Activated naive CD4-positive, alpha-beta T cell treated with anti-CD3 and anti-CD28 coated beads, Interleukin-2, amount 50 U/mL, for 16 hours (primary cell): ENCODE data around the gene FAM89A.
A peak's percentile ranks its signal among the peaks of the same experiment; 100 is the strongest.

Experiments
- DNase-seq: peaks from one replicate; pipeline ENCODE4 v3.0.0-alpha.2; 2020

FAM89A gene

DNA sequence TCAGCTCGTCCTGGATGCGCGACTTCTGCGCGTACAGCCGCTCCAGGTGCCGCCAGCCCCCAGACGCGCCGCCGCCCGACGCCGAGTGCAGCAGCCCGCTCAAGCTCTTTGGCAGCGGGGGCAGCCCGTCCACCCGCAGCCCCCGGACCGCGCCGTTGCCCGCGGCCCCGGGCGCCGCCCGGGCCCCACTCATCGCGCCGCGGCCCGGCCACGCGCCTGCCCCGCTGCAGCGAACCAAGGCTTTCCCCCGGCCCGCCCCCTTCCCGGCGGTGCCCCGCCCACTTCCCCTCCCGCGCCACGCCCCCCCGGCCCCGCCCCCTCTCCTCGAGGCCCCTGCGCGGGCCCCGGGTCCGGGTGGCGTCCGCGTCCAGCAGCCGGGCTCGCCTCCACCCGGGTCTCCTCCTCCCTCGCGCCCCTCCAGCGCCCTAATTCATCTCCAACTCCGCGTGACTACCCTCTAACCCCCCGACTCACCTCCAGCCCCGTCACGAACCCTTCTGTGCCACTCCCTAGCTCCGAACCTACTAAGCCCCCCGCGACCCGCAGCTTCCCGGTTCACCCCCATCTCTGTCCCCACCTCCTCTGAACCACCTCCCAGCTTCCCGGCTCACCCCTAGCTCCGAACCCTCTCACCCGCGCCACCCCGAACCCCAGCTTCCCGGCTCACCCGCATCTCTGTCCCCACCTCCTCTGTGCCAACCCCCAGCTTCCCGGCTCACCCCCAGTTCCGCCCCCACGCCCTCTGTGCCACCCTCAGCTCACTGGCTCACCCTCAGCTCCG, at the start of gene FAM89A:
Gene FAM89A, minus strand, starts transcription at position 236 of the 781 bp plus-strand sequence. Its CDS starts 43 bp downstream, at position 193.
- DNase-seq, result peak; percentile 74

DNA sequence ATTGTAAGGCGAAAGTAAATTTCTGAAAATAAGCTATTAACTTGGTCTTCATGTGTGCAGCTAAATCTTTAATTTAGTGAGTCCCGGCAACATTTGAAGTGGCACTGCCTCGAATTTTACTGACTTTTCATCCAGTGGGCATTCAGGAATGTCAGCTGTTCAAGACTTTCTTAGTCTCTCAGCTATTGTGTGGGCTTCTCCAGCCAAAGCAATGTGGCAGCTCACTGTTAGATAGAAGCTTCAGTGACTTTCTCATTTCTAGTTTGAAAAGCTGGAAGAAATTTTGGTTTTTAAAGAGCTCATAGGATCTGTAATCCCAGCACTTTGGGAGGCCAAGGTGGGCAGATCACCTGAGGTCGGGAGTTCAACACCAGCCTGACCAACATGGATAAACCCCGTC, 44.3 kb upstream of the FAM89A start:
- no peak for DNase-seq

DNA sequence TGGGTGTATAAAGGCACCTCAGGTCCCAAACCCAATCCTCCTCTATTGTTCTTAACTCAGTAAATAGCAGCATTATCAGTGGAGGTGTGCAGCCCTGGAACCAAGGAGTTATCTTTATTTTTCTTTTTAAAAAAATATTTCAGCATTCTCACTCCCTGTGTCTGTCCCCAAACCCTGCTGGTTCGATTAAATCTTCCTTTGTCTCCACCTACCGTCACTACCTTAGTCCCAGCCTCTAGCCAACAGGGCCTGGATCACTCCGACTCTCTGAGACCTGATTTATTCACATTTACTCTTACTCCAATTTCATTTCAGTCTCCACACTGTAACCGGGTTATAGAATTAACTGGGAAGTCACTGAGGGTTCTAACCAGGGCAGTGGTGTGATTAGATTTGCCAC, 39.1 kb upstream of the FAM89A start:
- DNase-seq, result no peak

DNA sequence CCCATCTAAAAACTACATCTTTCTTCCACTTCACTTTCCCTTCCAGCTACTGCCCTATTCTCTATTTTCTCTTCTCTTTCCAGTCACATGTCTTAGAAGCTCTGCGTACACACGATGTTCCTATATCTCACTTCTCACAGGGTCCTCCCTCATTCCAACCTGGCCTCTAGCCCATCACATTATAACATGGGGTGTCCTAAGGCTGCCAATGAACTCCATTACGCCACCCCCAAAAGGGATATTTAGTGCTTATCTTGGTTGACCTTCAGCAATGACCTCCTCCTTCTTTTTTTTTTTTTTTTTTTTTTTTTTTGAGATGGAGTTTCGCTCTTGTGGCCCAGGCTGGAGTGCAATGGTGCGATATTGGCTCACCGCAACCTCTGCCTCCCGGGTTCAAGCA, 38.2 kb upstream of the FAM89A start:
- DNase-seq, result no peak

DNA sequence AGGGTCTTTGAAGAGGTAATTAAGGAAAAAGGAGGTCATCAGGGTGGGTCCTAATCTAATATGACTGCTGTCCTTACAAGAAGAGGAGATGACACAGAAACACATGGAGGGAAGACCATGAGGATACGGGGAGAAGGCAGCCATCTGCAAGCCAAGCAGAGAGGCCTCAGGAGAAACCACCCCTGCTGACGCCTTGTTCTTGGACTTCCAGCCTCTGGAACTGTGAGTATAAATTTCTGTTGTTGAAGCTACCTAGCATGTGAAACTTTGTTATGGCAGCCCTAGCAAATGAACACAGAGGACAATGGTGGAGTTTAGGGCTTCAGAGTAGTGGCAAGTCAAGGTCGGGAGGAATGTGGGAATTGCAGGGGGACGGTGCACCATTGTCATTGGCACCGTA, 36.7 kb upstream of the FAM89A start:
- no peak for DNase-seq

DNA sequence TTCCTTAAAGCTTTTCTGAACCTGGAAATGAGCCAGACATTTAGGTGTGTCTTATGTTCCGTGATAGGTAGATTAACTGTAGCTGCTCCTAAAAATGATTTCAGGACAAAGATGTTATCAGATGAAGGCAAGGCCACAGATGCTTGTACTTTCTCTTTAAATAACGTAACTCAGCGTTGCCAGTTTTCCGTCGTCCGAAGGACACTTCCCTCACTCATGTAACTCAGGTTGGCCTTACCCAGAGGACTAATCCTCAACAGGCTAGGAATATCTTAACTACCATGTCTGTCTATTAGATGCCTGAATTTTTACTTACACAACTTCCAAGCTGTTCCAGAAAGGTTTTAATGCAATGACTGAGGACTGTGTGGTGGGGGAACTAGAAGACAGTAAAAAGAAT, 35.4 kb upstream of the FAM89A start:
- DNase-seq, result no peak

DNA sequence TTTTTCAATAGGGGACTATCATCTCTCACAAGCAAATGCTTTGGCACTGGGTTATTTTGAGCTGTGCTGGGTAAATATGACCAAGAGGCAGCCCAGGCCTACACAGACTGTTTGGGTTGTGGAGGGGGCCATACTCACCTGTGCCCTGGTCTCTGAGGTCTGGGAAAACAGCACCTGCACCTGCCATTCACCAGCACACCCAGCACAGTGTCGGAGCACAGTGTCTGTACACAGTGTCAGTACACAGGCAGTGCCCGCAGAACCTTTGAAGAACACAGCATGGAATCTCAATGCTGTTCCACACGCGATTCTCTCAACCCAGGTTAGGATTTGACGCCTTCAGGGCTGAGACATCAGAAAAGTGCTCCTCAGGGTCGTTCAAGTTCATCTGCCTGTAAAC, 35.0 kb upstream of the FAM89A start:
- no peak for DNase-seq

DNA sequence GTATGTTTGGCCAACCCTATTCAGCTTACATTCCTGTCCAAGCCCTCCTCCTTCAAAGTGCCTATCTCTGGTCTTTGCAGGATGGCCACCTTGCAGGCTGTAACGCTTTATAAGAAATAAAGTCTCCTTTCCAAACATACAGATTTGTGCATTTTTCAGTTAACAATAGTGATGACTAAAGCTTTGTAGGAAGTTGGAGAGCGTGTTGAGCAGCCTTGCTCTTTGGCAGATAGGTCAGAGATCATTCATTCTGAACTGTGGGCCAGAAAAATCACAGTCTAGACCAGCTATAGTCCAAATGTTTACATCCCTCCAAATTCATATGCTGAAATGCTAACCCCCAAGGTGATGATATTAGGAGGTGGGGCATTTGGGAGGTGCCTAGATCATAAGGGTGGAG, 34.0 kb upstream of the FAM89A start:
- no peak for DNase-seq

DNA sequence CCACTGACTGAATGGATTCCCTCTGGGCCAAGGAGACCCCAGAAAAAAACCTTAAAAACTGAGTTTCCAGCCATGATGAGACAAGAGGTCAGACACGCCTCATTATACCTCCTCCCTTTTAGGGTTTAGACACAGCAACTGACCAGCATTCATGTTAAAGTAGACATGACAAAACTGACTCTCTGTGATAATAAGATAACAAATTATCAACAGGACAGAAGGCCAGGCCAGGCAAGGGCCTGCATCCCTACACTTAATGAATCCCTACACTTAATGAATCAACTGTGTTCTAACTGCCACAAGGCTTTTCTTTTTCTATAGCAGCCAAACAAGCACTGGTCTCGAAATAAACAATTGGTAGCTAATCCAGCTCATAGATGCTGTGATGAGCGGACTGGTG, 33.3 kb upstream of the FAM89A start:
- DNase-seq, result no peak

DNA sequence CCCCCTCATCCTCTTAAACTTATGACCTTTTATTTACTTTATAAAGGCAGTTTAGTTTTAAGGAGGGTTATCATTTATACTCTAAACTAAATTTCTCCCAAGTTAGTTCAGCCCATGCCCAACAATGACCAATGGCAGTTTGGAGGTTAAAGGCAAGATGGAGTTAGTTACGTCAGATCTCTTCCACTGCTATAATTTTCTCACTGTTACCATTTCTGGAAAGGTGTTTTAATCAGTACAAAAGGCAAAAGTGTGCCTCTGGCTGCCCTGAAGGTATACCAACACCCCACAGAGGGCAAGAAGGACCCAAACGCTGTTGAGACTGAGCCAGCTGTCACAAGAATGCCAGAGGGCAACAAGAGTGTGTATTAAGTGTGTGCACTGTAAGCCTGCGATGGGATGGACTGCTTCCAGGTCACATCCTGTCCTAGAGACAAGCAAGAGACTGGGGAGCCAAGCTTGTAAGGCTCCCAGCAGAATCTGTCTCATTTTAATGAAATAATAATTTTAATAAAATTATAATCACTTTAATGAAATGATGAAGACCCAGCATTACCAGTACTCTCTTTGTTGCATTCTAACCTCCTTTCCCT, 32.5 kb upstream of the FAM89A start:
- DNase-seq, result no peak

DNA sequence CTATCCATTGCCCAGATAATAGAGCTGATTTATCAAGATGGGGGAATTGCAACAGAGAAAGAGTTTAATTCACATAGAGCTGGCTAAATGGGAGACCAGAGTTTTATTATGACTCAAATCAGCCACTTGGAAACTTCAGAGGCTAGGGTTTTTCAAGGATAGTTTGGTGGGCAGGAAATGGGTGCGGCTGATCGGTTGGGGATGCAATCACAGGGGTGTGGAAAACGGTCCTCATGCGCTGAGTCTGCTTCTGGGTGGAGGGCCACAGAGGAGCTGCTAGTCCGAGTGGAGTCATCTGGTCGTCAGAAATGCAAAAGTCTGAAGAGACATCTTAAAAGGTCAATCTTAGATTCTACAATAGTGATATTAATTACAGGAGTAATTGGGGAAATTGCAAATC, 32.0 kb upstream of the FAM89A start:
- DNase-seq, result no peak

DNA sequence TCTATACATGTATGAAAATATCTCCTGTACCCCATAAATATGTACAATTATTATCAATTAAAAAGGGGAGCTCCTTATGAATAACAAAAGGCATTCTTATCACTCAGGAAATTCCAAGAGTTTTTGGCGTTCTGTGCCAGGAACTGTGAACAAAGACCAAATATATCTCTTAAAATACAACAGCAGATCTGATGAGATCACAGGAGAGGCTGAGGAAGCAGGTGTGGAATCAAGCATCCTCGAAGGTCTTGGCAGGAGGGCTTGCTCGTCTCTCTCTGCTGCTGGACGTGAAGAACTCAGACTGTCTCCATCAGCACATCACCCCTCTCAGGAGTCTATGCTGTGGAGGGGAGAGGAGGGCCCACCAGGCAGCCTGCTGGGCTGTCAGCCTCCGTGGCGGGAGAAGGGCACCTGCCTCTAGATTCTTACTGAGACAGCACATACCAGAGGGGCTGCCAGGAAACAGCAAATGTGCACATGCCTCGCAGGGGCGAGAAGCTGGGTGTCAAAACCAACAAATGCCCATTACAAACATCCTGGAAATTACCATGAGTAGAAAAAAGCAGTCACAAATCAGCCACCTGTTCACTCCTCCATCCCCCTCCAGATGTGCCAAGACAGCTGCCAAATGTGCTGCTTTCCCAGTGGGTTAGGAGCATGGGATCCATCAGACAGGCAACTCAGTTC, 30.8 kb upstream of the FAM89A start:
- DNase-seq, result no peak

DNA sequence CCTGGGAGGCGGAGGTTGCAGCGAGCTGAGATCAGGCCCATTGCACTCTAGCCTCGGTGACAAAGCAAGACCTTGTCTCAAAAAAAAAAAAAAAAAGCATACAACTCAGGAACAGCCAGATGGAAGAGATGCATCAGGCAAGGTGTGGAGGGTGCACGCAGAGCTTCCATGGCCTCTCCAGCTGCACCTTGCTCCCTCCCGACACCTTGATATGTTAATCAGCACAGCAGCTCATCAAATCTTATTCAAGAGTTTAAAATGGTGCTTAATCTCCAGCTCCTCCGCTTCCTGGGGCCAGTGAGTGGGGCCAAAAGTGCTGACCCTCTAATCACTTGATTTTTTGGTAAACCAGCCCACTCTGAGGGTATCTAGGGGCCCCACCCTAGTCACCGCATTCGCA, 29.3 kb upstream of the FAM89A start:
- no peak for DNase-seq

DNA sequence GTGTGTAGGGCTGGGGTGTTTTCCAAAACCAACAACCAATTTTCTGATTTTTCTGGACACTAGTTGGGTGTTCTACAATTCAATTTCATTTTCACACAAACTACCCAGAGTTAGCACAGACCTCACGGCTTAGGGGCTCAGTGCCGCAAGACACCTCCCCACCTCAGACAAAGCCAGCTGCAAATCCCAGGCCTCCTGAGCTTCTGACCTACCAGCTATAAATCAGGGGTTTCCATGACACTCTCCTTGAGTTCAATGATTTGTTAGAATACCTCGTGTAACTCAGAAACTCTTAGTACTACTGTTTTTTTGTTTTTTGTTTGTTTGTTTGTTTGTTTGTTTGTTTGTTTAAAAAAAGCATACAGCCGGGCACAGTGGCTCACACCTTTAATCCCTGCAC, 28.7 kb upstream of the FAM89A start:
- DNase-seq, result no peak

DNA sequence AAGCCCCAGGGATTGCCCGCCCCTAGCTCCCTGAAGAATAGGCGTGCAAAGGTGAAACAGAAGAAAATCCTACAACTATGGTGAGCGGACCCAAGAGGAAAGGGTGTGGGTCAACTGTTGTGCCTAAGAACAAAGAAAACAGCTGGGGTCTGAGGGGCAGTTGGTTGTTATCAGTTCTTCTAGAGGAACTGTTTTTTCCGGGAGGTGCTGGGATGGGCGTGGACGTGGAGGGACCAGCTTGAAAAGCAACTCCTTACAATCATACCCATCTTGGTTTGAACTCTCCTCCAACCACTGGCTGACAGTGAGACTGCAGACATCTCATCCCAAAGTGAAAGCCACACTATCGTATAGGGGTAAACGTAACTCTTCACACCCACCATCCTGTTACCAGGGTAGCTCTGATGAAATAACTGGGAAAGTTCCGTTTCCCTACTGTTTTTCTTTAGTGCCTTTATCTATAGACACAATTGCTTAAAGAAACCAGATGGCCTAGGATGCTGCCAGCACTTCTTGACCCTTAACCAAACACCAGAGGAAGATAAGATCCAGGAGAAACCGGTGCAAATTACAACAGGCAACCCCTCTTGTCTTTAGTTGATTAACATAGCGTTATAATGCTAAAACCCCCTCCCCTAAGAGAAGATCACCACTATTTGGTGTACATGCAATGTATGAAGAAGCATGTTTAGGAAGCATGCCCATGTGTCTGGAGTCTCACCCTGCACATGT, 25.6 kb upstream of the FAM89A start:
- DNase-seq, result no peak

DNA sequence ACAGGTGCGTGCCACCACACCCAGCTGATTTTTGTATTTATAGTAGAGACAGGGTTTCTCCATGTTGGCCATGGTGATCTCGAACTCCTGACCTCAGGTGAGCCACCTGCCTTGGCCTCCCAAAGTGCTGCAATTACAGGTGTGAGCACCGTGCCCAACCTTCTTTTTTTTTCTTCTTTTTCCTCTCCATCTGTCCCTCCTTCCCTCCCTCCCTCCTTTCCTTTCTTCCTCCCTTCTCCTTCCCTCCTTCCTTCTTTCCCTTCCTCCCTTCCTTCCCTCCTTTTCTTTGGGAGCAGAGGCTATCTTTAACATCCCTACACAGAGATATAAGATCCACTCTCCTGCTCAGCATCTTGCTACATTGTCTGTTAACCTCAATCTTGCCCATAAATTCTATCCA, 24.4 kb upstream of the FAM89A start:
- no peak for DNase-seq

DNA sequence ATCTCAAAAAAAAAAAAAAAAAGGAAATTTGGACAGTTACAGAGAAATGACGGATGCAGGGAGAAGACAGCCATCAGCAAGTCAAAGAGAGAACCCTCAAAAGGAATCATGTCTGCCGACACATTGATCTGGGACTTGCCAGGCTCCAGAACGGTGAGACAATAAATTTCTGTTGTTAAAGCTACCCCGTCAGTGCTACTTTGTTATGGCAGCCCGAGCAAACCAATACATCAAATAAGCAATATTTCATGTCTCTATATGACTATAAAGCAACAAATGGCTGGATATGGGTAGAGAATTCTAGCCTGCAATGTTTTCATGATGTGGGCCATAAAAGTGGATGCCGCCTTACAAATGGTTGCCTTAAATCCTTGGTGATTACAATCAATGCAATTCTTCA, 23.3 kb upstream of the FAM89A start:
- no peak for DNase-seq

DNA sequence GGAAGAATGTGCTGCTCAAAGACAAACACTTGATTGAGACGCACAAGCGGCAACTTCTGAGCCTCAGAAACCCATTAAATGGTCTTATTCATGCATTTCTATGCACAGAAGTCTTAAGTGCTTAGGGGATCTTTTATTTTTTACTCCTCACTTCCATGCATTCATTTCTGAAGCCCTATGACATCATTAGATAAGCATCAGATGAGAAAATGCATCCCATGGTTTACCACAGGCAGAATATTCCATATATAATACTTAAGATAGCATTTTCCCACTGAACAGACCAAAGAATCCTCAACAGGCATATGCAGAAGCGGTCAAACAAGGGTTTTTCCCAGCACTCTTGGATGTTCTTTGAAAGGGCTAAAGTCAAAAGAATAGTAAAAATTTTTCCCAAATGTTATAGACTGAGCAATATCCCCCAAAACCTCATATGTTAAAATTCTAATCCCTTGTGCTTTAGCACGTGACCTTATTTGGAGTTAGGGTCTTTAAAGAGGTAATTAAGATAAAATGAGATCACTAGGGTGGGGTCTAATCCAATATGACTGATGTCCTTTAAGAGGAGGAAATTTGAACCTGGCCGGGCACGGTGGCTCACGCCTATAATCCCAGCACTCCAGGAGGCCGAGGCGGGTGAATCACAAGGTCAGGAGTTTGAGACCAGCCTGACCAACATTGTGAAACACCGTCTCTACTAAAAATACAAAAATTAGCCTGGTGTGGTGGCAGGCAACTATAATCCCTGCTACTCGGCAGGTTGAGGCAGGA, 22.6 kb upstream of the FAM89A start:
- no peak for DNase-seq

DNA sequence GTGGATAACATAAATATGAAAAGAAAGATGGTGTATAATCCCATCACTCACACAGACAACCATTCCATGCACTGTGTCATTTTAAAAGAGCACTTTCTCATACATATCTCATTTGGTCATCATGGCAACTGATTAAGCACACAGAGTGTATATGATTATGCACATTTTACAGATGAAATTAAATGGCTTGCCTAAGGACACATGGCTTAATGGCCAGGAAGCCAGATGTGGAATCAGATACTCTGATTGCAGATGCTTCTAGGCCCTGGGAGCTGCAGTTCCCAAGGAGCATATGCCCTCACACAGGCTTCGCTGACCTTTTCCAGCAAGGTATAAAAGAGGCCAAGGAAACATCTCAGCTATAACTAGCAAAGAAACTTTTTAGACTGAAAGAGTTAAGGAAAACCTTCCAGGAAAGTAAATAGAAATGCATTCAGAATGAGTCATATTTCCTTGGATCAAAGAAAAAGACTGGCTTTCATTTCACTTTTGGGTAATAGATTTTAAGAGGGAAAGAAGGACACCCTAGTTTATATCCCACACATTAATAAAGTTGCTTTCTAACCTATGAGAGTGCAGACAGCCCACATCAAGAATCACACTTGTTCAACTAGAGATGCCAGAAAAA, 19.6 kb upstream of the FAM89A start:
- DNase-seq, result no peak

DNA sequence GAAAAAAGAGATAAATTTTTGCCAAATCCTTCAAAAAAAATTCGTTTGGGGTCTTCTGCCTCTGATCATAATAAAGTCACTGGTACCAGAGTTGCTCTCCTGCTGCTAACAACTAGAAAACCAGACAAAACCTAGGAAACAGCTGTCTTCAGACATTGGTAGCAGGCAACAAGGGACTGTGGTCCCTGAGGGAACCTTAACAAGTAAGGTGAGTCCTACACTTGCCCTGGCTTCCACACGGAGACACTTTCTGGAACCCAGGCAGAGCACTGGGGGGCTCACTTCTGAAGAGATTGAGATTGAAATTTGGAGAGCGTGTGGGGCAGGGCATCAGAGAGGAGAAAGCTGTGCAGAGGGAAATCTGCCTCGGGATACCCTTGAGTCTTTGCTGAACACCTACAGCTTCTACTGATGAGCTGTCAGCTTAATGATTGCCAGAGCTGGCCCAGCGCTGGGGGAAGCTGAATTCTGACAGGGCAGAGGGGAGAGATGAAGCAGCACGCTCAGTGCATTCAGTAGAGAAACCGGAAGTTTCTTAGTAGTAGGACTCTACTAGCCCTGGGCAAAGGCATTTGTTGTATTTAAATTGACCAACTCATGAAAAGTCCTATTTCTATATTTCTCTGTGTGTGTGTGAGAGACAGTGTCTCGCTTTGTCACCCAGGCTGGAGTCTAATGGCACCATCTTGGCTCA, 18.5 kb upstream of the FAM89A start:
- DNase-seq, result no peak

DNA sequence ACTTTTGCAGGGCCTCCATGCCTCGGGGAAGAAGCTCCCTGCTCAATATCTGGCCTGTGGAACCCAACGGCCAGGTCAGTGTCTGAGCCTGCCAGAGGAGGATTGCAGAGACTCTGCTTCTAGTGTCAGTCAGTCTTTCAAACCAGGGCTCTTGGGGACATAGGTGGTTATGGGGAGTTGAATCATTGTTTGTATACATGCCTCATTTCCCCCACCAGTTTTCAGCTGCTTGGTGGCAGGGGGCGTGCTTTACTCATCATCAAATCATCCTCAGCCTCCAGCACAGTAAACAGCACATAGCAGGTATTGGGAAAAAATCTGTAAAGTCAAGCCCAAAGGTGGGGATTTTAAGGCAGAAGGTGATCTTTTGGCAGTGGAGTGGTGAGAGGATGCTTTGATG, 17.4 kb upstream of the FAM89A start:
- no peak for DNase-seq

DNA sequence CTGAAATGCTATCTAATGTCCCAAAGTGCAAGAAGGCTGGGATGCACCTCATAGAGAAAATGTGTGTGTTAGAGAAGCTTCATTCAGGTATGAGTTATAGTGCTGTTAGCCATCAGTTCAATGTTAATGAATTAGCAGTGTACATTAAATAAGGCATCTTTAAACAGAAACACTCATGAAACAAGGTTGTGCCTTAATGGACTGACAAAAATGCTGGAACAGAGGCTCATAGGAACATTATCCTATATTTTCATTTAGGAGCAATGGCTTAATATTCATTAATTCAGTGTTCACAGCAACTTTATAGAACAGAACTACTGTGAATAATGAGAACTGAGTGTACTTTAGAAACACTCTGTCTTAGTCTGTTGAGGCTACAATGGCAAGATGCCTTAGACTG, 15.2 kb upstream of the FAM89A start:
- no peak for DNase-seq
